GM19468 (cell line): Measurements from ENCODE around the gene VPS26A.
"Not testable (repeated sequence)": the region's sequence is repeated elsewhere in the genome, so short reads cannot be mapped to it uniquely, and the experiment has no call there.

Source experiments
- ATAC-seq: cut with Tn5 transposase; IDR thresholded peaks from one replicate; pipeline ENCODE4 v1.9.1; 2021; ENCODE audit warnings: mild to moderate bottlenecking, moderate library complexity, moderate number of reproducible peaks; ENCODE audit not compliant: unreplicated experiment; ENCODE audit errors: extremely low read depth

VPS26A gene

DNA sequence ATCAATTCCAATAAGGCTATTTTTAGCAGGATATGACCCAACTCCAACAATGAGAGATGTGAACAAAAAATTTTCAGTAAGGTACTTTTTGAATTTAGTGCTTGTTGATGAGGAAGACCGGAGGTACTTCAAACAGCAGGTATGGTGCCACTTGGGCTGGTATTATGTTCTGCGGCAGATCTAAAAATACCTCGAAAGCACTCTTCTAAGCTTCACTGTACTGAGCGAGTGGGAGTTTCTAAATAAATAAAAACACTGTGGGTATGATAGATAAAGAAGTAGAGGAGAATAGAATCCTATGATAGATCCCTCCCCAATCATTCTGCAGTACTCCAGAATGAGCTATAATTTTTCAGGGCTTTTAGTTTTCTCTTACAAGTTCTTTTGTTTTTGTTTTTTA is 44.5 kb downstream of the VPS26A start:
- ATAC-seq = no peak

- no peak for ATAC-seq
These were observed 48.4 kb downstream of the VPS26A start for GRCh38 chr10:69172241-69172982.

GRCh38 chr10:69175326-69175725 is 51.3 kb downstream of the VPS26A start:
- ATAC-seq = not testable (repeated sequence)

DNA sequence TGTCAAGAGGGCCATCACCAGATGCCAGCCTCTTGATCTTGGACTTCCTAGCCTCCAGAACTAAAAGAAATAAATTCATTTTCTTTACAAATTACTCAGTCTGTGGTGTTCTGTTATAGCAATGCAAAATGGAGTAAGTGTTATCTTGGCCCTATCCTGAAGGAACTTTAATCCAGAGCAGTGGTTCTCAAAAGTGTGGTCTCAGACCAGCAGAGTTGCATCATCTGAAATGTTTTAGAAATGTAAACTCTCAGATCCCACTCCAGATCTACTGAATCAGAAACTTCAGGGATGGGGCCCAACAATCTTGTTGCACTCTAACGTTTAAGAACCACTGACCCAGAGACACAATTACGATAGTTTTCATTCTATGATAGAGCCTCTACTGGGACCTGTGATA is 52.8 kb downstream of the VPS26A start:
- no peak for ATAC-seq

GRCh38 chr10:69179089-69179742 is 55.2 kb downstream of the VPS26A start:
- no peak for ATAC-seq

GRCh38 chr10:69179743-69180524 is 56.0 kb downstream of the VPS26A start, which contains the start of gene SUPV3L1:
SUPV3L1 (plus strand) TSS chr10:69180234; CDS start chr10:69180292, 58 bp downstream.
- ATAC-seq = peak; percentile 61

GRCh38 chr10:69180525-69181204 is 56.7 kb downstream of the VPS26A start:
- ATAC-seq = no peak

DNA sequence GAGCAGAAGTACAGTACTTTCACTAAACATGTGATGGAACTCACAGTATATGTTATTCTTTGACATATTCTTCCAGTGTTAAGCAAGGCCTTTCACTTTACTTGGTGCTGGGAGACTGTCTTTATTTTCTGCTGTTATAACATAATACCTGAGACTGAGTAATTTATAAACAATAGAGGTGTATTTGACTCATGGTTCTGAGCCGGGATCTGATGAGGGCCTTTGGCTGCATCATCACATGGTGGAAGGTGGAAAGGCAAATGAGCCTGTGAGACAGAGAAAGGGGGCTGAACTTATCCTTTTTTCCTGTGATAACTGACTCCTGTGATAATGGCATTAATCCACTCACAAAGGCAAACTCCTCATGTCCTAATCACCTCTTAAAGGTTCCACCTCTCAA is 57.5 kb downstream of the VPS26A start:
- ATAC-seq = no peak

GRCh38 chr10:69182005-69182404 is 58.0 kb downstream of the VPS26A start:
- ATAC-seq = no peak

DNA sequence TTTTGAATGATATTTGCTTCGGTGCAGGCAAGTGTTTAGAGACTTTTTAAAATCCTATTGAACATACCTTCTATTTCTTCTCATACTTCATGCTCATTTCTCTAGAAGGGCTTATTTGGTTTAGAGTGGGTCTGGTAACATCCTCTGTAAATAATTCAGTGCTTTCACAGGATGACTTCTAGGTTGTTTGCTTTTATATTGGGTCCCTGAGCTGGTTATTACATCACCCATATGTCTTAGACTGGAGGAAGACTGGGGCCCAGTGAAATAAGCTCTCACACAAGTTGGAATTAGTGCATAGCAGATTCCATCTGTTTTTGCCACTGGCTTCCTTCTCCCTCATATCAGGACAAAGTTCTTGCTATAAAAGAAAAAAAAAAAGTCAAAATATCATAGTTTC is 62.5 kb downstream of the VPS26A start:
- no peak for ATAC-seq

DNA sequence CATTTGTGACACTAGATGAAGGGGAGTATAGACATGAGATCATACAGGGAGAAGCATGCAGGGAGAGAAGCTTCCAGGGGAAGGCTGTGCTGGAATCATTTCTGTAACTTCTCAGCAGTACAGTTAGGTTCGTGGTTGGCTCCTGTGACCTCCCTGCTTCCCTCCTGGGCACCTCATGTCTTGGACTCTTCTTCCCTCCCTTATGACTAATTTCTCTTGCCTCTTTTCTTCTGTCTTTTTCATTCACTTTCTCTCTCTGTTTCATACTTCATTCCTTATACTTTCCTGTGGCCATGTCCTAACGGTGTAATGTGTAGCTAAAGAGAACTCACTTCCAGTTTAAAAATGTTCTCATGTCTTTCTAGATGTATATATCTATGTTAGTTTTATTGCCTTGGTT is 77.1 kb downstream of the VPS26A start:
- ATAC-seq = no peak

DNA sequence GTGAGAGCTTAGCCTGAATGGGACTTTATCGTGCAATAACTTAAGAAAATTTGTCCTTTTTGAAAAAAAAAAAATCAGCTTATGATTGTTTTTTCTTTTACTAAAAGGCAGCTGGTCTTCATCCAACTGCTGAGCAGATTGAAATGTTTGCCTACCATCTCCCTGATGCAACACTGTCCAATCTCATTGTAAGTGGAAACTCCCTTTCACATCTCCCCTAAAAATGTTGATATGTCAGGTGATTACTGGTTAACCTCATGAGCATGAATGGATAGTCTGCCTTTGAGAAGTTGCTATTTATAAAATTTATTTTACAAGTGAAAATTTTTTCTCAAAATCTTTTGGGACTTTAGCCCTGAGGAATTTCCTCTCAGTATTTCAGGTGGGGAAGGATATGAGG is 78.4 kb downstream of the VPS26A start:
- ATAC-seq = no peak

DNA sequence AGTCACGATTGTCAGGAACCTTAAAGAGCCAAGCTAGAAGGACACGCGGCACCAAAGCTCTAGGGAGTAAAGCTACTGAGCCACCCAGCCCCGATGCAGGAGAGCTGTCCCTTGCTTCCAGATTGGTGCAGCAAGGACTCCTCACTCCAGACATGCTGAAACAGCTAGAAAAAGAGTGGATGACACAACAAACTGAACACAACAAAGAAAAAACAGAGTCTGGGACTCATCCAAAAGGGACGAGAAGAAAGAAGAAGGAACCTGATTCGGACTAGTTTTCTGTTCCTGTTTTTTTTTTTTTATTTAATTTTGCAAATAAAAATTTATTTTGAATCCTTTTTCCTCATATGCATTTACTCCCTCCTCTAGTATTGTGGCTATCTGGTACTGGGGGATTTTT is 84.8 kb downstream of the VPS26A start:
- ATAC-seq = no peak

GRCh38 chr10:69209787-69210484 is 86.0 kb downstream of the VPS26A start:
- ATAC-seq = no peak

DNA sequence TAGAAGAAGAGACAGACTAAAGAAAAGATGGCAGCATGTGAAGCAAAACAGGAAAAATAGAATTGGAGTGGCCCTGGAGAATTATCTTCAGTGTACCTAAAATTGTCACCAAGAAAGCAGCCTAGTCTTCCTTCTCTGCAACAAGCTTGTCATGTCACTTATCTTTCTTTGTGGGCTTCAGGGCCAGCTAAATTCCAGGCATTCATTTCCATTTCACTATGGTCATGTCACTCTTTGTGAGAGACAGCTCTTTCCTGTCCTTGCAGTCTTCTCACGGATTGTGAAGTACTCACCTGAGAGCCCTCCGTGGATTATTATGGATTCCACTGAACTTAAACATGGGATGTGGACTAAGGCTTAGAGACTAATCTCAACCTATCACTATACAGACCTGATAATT is 87.1 kb downstream of the VPS26A start:
- no peak for ATAC-seq

- ATAC-seq = no peak
These were observed 87.5 kb downstream of the VPS26A start for GRCh38 chr10:69211524-69211923.

DNA sequence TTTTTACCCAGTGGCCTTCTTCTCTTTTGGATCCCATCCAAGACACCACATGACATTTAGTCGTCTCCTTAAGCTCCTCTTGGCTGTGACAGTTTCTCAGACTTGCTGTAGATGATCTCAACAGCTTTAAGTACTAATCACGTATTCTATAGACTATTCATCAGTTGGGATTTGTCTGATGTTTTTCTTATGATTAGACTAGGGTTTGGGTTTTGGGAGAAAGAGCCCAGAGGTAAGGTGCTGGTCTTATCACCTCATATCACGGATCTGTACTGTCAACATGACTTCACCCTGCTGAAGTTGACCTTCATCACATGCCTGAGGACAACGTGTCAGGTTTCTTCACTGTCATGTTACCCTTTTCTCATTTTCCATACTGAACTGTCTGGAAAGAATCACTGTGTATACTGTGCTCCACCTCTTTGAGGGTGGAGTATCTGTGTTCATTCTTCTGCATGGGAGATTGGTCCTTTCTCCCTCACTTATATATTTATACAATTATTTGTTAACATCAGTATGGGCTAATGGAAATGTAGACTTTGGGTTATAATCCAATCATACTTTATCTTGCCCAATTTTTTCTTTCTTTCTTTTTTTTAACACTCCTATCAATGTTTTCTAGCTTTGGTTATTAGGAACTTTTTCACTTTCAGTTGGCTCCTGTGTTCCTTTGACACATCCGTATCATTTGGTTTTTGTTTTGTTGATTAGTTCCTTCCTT is 89.8 kb downstream of the VPS26A start:
- no peak for ATAC-seq

- no peak for ATAC-seq
These were observed 90.7 kb downstream of the VPS26A start for GRCh38 chr10:69214666-69215131.
